Measurements from ENCODE around the gene MIAT. TPM values are rescaled to one million over a fixed set of nuclear protein-coding genes. Genes with fewer than 3 reads are reported as not detected.

Gene MIAT
- total RNA-seq, 1 donor from 2014 or later: 0.50 TPM

- DNase-seq (ENCODE audit: low read depth): no peak
Observed at GRCh38 chr22:26669060-26669481, 11.7 kb downstream of the MIAT start.

- DNase-seq (ENCODE audit: low read depth): no peak
Observed at GRCh38 chr22:26670459-26670858, 13.1 kb downstream of the MIAT start.

- no peak for DNase-seq (ENCODE audit: low read depth)
Observed at GRCh38 chr22:26671317-26672059, 14.1 kb downstream of the MIAT start.

- DNase-seq (ENCODE audit: low read depth): no peak
Observed at GRCh38 chr22:26672060-26672471, 14.7 kb downstream of the MIAT start.

- DNase-seq (ENCODE audit: low read depth): peak; percentile 90
Observed at GRCh38 chr22:26672590-26673468, 15.4 kb downstream of the MIAT start.

- peak; percentile 72 for DNase-seq (ENCODE audit: low read depth)
Observed at GRCh38 chr22:26673486-26673885, 16.1 kb downstream of the MIAT start.

- DNase-seq (ENCODE audit: low read depth): no peak
Observed at GRCh38 chr22:26674211-26675190, 17.1 kb downstream of the MIAT start.

GRCh38 chr22:26675687-26676268 is 18.4 kb downstream of the MIAT start:
- no peak for DNase-seq (ENCODE audit: low read depth)

GRCh38 chr22:26677217-26677616 is 19.8 kb downstream of the MIAT start:
- DNase-seq (ENCODE audit: low read depth): no peak

- DNase-seq (ENCODE audit: low read depth): peak; percentile 58
Observed at GRCh38 chr22:26679003-26679629, 21.7 kb downstream of the MIAT start.

- no peak for DNase-seq (ENCODE audit: low read depth)
Observed at GRCh38 chr22:26680485-26680884, 23.1 kb downstream of the MIAT start.

GRCh38 chr22:26681395-26681821 is 24.0 kb downstream of the MIAT start:
- DNase-seq (ENCODE audit: low read depth): peak; percentile 70

- DNase-seq (ENCODE audit: low read depth): no peak
Observed at GRCh38 chr22:26684168-26684567, 26.8 kb downstream of the MIAT start.

- DNase-seq (ENCODE audit: low read depth): no peak
Observed at GRCh38 chr22:26685601-26686000, 28.2 kb downstream of the MIAT start.

GRCh38 chr22:26687439-26687838 is 30.1 kb downstream of the MIAT start:
- DNase-seq (ENCODE audit: low read depth): no peak

- DNase-seq (ENCODE audit: low read depth): no peak
Observed at GRCh38 chr22:26689513-26690301, 32.3 kb downstream of the MIAT start.

GRCh38 chr22:26690654-26691376 is 33.4 kb downstream of the MIAT start:
- DNase-seq (ENCODE audit: low read depth): no peak

GRCh38 chr22:26691377-26691716 is 34.0 kb downstream of the MIAT start:
- DNase-seq (ENCODE audit: low read depth): no peak

GRCh38 chr22:26692215-26692614 is 34.8 kb downstream of the MIAT start:
- DNase-seq (ENCODE audit: low read depth): no peak

Measured in renal cortical epithelial cell (primary cell).